ENCODE measurements around the gene HSP90AB1. TPM values are rescaled to one million over a fixed set of nuclear protein-coding genes. Genes with fewer than 3 reads are reported as not detected.

The HSP90AB1 gene
- total RNA-seq, 1 donor from 2014 or later, result 853 TPM

DNA sequence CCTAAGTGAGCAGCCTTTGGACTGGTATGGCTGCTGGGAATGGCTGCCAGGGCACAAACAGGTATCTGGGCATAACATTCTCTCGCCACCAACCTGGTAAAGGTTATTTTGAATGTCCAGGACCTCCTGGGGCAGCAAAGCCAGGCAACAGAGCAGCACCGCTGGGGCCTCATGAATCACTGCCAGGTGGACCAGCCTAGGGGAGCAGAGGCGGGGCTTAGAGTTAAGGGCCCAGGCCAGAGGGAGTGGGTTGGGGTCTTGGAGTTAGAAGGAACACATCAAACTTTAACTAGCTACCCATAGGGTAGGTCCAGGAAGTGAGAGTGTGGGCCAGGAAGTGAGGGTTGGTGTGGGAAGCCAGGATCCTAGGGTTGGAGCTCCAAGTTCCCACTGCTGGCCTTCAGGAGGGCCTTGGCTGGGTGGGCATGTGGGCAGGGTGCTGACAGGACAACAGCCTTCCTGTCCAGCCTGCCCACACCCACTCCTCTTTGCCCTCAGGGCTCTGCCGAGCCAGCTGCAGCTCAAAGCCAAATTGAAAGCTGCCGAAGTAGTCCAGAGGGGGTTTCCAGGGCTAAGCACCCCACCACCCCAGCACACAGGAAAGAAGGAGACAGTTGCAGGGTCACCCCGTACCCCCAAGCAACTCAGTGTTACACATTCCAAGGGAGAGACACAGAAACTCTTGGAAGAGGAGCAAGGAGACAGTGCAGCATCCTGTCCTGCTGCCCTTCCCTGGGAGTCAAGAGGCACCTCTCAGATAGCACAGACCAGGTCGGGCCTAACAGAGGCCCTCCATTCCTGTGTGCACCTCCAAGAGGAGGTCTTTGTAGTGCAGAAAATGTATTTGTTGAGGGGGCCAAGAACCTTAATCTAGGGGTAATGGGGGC is 15.8 kb downstream of the HSP90AB1 start:
- ATAC-seq (ENCODE audit: poor library complexity) (no peak), DNase-seq (no peak)
- intact Hi-C loops (cut with DNase I), result no loop called here

DNA sequence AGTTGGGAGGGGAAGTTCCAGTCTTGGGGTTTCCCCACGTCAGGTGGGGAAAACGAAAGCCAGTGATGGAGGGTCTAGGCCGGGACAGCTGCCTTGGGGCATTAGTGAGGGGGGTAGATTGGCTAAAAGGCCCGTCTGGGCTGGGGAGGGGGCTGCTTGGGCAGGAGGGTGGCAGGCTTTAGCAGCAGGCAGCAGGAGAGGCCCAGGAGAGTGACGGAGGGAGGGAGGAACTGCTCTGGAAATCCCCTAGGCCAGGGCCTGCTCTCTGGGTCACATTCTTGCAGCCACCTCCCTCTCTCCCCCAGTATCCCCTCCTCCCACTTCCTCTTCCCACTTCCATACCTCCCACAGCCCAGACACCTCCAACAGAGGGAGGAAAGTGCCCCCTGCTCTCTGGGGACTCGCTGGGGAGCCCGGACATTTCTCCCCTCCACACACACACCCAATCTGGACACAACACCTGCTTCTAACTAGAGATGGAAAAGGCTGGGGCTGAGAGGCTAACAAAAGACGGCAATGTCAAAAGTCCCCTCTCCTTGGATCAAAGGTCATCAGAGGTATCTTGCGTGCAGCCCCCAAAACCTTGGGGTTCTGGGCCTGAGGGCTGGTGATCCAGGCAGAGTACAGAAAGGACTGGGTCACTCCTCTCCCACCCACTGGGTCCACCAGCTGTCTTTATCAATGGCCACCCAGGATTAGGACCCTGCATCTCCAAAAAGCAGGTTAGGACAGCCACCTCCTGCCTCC is 16.6 kb downstream of the HSP90AB1 start:
- ATAC-seq (ENCODE audit: poor library complexity), result no peak
- intact Hi-C loops (cut with DNase I), result no loop called here
- DNase-seq, result no peak

- intact Hi-C loops (cut with DNase I), result loop anchor here (5.0 kb wide), 1 partner anchor 43 kb away; no protein-coding TSS in a partner anchor
- peak; percentile 79 for DNase-seq
- peak; percentile 6 for ATAC-seq (ENCODE audit: poor library complexity)
Measured at GRCh38 chr6:44264154-44265006, 17.5 kb downstream of the HSP90AB1 start.

- intact Hi-C loops (cut with DNase I), result loop anchor here (5.0 kb wide), 1 partner anchor 42 kb away; no protein-coding TSS in a partner anchor
- ATAC-seq (ENCODE audit: poor library complexity) (peak; percentile 97), DNase-seq (peak; percentile 98)
Measured at GRCh38 chr6:44265007-44265721, 18.3 kb downstream of the HSP90AB1 start, which contains the start of gene NFKBIE. Gene NFKBIE (minus strand): TSS chr6:44265551. CDS start chr6:44265346, 205 bp downstream.

DNA sequence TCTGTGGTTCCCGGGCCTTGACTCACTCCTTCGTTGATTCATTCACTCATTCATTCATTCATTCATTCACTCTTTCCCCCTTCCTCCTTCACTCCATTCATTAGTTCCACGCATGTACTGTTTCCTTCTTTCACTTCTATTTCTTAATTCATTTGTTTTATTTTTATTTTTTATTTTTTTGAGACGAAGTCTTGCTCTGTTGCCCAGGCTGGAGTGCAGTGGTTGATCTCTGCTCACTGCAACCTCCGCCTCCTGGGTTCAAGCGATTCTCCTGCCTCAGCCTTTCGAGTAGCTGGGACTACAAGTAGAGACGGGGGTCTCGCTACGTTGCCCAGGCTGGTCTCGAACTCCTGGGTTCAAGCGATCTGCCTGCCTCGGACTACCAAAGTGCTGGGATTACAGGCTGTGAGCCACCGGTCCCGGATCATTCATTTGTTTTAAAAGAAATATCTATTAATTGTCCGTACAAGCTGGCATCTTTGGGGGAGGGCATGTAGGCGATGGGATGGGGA is 18.9 kb downstream of the HSP90AB1 start:
- intact Hi-C loops (cut with DNase I), result loop anchor here (5.0 kb wide), 1 partner anchor 42 kb away; no protein-coding TSS in a partner anchor
- ATAC-seq (ENCODE audit: poor library complexity) (no peak), DNase-seq (no peak)

DNA sequence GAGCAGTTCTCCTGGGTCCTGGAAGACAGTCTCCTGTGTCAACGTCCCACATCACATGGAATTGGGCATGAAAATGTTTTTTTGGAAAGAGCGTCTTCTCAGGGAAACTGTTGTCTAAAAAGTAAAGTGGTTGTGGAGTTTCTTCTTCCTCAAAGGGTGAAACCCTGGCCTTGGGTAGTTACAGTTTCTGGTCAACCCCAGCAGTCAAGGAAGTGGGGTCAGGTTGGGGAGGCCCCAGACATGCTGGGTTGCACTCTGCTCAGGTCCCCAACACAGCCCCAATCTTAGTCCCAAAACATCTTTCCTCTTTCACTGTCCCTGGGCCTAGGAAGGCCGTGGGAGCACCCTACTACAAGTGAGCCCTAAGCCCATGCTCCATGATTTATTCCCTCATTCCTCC is 19.4 kb downstream of the HSP90AB1 start:
- DNase-seq, result no peak
- ATAC-seq (ENCODE audit: poor library complexity), result no peak
- intact Hi-C loops (cut with DNase I), result loop anchor here (5.0 kb wide), 1 partner anchor 41 kb away; no protein-coding TSS in a partner anchor

GRCh38 chr6:44267252-44267651 is 20.4 kb downstream of the HSP90AB1 start:
- intact Hi-C loops (cut with DNase I), result loop anchor here (1.0 to 5.0 kb wide), 2 partner anchors 40 to 70 kb away; no protein-coding TSS in a partner anchor
- DNase-seq (no peak), ATAC-seq (ENCODE audit: poor library complexity) (no peak)

DNA sequence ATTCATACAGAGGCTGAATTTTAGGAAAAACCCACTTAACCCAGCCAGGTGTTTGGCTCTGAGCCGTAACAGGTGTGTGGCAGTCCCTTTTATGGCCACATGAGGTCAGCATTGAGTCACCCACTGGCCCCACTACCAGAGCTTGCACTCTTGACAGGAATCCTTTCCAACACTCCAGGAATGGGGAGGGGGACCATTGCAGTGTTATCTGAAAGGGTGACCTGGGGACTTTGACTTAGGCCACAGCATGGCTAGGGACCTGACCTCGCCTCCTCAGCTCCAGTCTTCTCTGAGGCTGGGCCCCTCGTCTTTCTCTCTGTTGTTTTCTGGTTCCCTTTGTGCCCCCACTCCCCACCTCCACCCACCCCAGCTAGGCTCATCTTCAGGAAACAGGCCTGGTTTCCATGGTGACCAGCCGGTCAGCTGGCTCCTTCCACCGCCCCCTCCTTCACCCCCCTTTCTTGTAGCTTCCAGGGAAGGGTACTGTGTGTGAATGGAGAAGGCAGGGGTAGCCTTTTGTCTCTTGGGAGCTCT is 21.3 kb downstream of the HSP90AB1 start:
- ATAC-seq (ENCODE audit: poor library complexity), result no peak
- no peak for DNase-seq
- intact Hi-C loops (cut with DNase I), result loop anchor here (5.0 kb wide), 1 partner anchor 39 kb away; no protein-coding TSS in a partner anchor

DNA sequence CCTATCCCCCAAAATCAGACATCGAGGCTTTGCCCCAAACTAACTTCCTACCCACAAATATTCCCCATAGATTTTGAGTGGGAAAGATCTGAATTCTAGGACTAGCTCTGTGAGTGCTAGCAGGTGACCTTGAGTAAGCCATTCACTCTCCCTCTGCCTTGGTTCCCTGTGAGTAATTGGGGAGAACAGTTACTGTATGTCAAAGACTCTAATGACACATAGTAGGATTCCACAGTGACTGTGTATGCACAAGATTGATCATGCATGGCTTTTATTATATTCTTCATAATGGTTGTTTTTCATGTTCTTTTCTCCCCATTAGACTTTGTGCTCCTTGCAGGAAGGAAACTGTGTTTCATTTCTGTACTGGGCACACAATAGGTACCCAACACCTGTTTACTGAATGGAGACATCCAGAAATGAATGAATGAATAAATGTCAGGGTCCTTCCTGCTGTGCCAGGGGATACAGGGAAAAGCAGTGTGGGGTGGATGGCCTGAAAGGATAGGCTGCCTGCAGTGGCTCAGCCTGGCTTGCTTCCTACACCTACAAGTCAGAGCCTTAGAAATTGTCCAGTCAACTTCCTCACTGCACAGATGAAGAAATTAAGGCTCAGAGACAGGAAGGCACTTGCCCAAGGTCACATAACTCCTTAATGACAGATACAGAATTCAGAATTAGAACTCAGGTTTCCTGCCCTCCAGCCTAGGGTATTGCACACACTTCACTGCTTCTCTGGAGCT is 22.4 kb downstream of the HSP90AB1 start:
- intact Hi-C loops (cut with DNase I), result loop anchor here (5.0 kb wide), 1 partner anchor 38 kb away; no protein-coding TSS in a partner anchor
- no peak for ATAC-seq (ENCODE audit: poor library complexity)
- no peak for DNase-seq

DNA sequence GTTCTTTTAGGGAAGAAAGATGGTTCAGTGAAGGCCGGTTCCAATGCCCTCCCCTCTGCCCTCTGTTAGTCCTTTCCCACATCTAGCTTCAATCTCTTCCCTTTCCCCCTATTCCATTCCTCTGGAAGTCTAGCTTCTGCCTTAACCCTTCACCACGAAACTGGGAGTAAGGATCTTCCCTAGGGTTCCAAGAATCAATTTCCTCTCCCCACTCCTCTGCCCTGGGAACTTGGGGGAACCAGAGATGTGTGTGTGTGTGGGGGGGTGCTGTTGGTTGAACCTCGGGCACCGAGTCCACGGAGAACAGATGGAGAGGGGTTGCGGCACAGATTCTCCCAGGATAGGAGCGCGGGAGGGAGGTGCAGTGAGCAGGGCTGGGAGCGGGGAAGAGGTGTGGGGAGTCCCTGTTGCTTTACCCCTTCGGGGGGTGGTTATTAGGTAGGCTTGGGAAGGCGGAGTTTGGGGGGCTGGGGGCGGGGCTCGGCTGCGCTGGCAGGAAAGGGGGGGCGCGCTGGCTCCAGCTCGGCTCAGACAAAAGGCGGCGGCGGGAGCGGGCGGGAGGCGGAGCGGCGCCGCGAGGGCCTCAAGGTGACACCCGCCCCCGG is 23.1 kb downstream of the HSP90AB1 start, which contains the start of gene TMEM151B:
TMEM151B (plus strand) TSS at position 530 of the 605 bp plus-strand sequence. CDS start 293 bp downstream, outside the sequence.
- intact Hi-C loops (cut with DNase I), result loop anchor here (5.0 kb wide), 1 partner anchor 37 kb away; no protein-coding TSS in a partner anchor

GRCh38 chr6:44270526-44271405 is 23.9 kb downstream of the HSP90AB1 start:
- intact Hi-C loops (cut with DNase I), result no loop called here
- no peak for ATAC-seq (ENCODE audit: poor library complexity)
- no peak for DNase-seq

More for the DNA sequence above, 23.1 kb downstream of the HSP90AB1 start, which contains the start of gene TMEM151B:
- ATAC-seq (ENCODE audit: poor library complexity) (no peak), DNase-seq (no peak)

GRCh38 chr6:44271406-44271723 is 24.5 kb downstream of the HSP90AB1 start:
- intact Hi-C loops (cut with DNase I), result no loop called here
- DNase-seq (no peak), ATAC-seq (ENCODE audit: poor library complexity) (no peak)

DNA sequence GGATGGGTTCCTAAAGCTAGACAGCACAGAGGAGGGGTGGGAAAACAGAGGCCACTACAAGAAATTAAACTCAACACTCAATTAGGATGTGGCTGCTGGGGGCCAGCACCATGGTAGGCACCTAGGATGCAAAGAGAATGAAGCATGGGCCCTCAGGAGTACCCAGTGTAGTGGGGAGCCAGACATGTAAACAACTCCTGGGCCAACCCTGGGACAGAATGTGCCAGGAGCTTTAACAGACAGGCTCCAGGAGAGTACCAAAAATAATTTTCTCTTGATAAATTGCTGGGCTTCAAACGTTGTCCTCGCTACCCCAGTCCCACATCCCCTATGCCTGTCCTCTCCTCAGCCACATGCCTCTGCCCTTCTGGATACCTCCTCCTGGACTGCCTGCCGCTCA is 25.0 kb downstream of the HSP90AB1 start:
- ATAC-seq (ENCODE audit: poor library complexity) (no peak), DNase-seq (no peak)
- intact Hi-C loops (cut with DNase I), result no loop called here

- no peak for DNase-seq
- intact Hi-C loops (cut with DNase I), result no loop called here
- ATAC-seq (ENCODE audit: poor library complexity), result no peak
Measured at GRCh38 chr6:44272529-44272928, 25.6 kb downstream of the HSP90AB1 start.

DNA sequence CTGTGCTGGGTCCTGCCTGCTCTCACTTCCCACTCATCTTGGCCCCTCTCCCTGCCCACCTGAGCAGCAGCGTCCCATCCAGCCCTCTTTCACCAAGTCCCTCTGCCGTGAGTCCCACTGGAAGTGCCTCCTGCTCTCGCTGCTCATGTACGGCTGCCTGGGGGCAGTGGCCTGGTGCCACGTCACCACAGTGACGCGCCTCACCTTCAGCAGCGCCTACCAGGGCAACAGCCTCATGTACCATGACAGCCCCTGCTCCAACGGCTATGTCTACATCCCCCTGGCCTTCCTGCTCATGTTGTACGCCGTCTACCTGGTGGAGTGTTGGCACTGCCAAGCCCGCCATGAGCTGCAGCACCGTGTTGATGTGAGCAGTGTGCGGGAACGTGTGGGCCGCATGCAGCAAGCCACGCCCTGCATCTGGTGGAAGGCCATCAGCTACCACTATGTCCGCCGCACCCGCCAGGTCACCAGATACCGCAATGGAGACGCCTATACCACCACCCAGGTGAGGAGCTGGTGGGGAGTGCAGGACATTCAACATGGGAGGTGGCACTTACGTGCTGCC is 26.2 kb downstream of the HSP90AB1 start:
- DNase-seq (no peak), ATAC-seq (ENCODE audit: poor library complexity) (no peak)
- intact Hi-C loops (cut with DNase I), result no loop called here

Data from Right ventricle myocardium superior (tissue), 1 donor.